Endothelial cell of umbilical vein (primary cell): ENCODE data around the gene BANF2. TPM values are rescaled to one million over a fixed set of nuclear protein-coding genes. Genes with fewer than 3 reads are reported as not detected.

Source experiments
- BruUV-seq: library from RNA; stranded (reverse); fragments of 400-500 nt; replicated peaks from 2 replicates; lab custom pipeline; 2021; lab: Mats Ljungman, UMichigan
- CTCF ChIA-PET: fragments of 300-600, 350-600 bp; sonication (Branson Sonifier 250); formaldehyde crosslinking; loops from one replicate; lab custom pipeline; 2021; ENCODE audit warnings: antibody characterized with exemption, inconsistent platforms; lab: Charles Lee
- POLR2A ChIA-PET: fragments of 300-600, 350-600 bp; sonication (Branson Sonifier 250); formaldehyde crosslinking; loops from one replicate; lab custom pipeline; 2021; ENCODE audit warnings: antibody characterized with exemption, inconsistent platforms; lab: Charles Lee
- DNase-seq: peaks from one replicate; pipeline ENCODE4 v3.0.0-alpha.2; 2011; ENCODE audit warnings: low read depth, low spot score
- FAIRE-seq: peaks from 2 replicates; lab custom pipeline; 2011; peaks lifted over from hg19 to GRCh38; lab: Jason Lieb, UNC
- H2AFZ ChIP-seq: 2 replicates; pipeline ENCODE4 v1.6.0; 2012; ENCODE audit warnings: low read depth, low read length, control low read depth, inconsistent platforms
- H3K27ac ChIP-seq: 2 replicates; pipeline ENCODE4 v1.5.1; 2011; ENCODE audit warnings: low read depth, mild to moderate bottlenecking, control low read depth, low read length, moderate library complexity; ENCODE audit not compliant: insufficient read depth
- H3K27me3 ChIP-seq, 2 experiments: 2 replicates each; pipeline versions ENCODE4 v1.6.0 to v1.6.1; 2011; ENCODE audit warnings: low read length in 2 of 2, mixed read lengths in 1 of 2; ENCODE audit not compliant: control insufficient read depth in 2 of 2, insufficient read depth in 2 of 2
- H3K36me3 ChIP-seq, 2 experiments: 2 replicates in 1 of 2; 3 replicates in 1 of 2; pipeline ENCODE4 v1.5.1; 2011; ENCODE audit warnings: low read length in 2 of 2, mild to moderate bottlenecking in 1 of 2, moderate library complexity in 1 of 2; ENCODE audit not compliant: control insufficient read depth in 2 of 2, insufficient read depth in 2 of 2; ENCODE audit errors: extremely low read depth in 1 of 2
- H3K4me1 ChIP-seq: 3 replicates; pipeline ENCODE4 v1.5.1; 2011; ENCODE audit warnings: mild to moderate bottlenecking, low read length; ENCODE audit not compliant: control insufficient read depth, insufficient read depth; ENCODE audit errors: extremely low read depth
- H3K4me2 ChIP-seq: 2 replicates; pipeline ENCODE4 v1.6.1; 2011; ENCODE audit warnings: low read length, control low read depth, mixed read lengths; ENCODE audit not compliant: insufficient read depth
- H3K4me3 ChIP-seq, 3 experiments: fragments of 200-600 bp in 1 of 3; sonication (generic), shearing (Covaris generic) in 1 of 3; replicated peaks in 1 of 3; 2 replicates each; pipeline ENCODE4 v1.5.1; 2011 to 2016; ENCODE audit warnings: control low read depth in 3 of 3, low read length in 3 of 3, mild to moderate bottlenecking in 2 of 3, inconsistent platforms in 1 of 3, low read depth in 1 of 3, moderate library complexity in 1 of 3; ENCODE audit not compliant: insufficient read depth in 1 of 3
- H3K79me2 ChIP-seq: 2 replicates; pipeline ENCODE4 v1.6.0; 2012; ENCODE audit warnings: low read length, inconsistent platforms; ENCODE audit not compliant: control insufficient read depth, insufficient read depth
- H3K9ac ChIP-seq: replicated peaks from 2 replicates; pipeline ENCODE3; 2011; ENCODE audit warnings: low read length, control low read depth; ENCODE audit not compliant: insufficient read depth; ENCODE audit errors: extremely low read depth
- H3K9me1 ChIP-seq: replicated peaks from 3 replicates; pipeline ENCODE4 v1.6.0; 2011; ENCODE audit warnings: mild to moderate bottlenecking, low read length; ENCODE audit not compliant: control insufficient read depth, insufficient read depth; ENCODE audit errors: extremely low read depth
- H3K9me3 ChIP-seq: replicated peaks from 2 replicates; pipeline ENCODE4 v1.5.1; 2012; ENCODE audit warnings: low read length, inconsistent platforms; ENCODE audit not compliant: control insufficient read depth, insufficient read depth
- H4K20me1 ChIP-seq: replicated peaks from 2 replicates; pipeline ENCODE3; 2011; ENCODE audit warnings: mild to moderate bottlenecking, low read length; ENCODE audit not compliant: control insufficient read depth, insufficient read depth; ENCODE audit errors: extremely low read depth
- CTCF ChIP-seq, 2 donors: IDR thresholded peaks; 1 replicate in 1 of 2; 2 replicates in 1 of 2; pipeline ENCODE4 v1.5.1; 2011; ENCODE audit warnings: low read length in 2 of 2, mild to moderate bottlenecking in 2 of 2, moderate library complexity in 2 of 2, control low read depth in 1 of 2, inconsistent platforms in 1 of 2, low read depth in 1 of 2; ENCODE audit not compliant: insufficient read depth in 1 of 2; ENCODE audit errors: extremely low read depth in 1 of 2
- FOS ChIP-seq: IDR thresholded peaks from 2 replicates; pipeline ENCODE4 v1.6.1; 2011; ENCODE audit warnings: mild to moderate bottlenecking, low read length, moderate library complexity, borderline replicate concordance; ENCODE audit not compliant: insufficient read depth
- GATA2 ChIP-seq: IDR thresholded peaks from 2 replicates; pipeline ENCODE4 v1.7.0; 2011; ENCODE audit warnings: low read depth, mild to moderate bottlenecking, moderate library complexity, mixed read lengths, low read length; ENCODE audit not compliant: insufficient read length, insufficient read depth
- MYC ChIP-seq: IDR thresholded peaks from one replicate; pipeline ENCODE4 v1.6.1; 2011; ENCODE audit warnings: mild to moderate bottlenecking, low read depth, low read length
- POLR2AphosphoS5 ChIP-seq: IDR thresholded peaks from 2 replicates; pipeline ENCODE4 v1.6.1; 2012; ENCODE audit warnings: low read depth, mild to moderate bottlenecking, control low read depth, low read length, moderate library complexity; ENCODE audit not compliant: insufficient read depth
- dilution Hi-C: fragments of 300-500 bp; cut with MboI; formaldehyde crosslinking; loops from one replicate; pipeline ENCODE4 v1.15.0; 2019; ENCODE audit warnings: low sequenced_read_pairs; ENCODE audit not compliant: extremely low pct_ligation_motif_present
- intact Hi-C: fragments of 100-400 bp; cut with micrococcal nuclease; formaldehyde crosslinking; loops from one replicate; pipeline ENCODE4 v1.10.0; 2022
- polyA plus RNA-seq, 4 experiments: library from polyadenylated mRNA; depleted of rRNA in 3 of 4; stranded (reverse) in 3 of 4; unstranded in 1 of 4; fragments of >200 nt; gene quantifications; 2 replicates each; pipeline versions ENCODE4 v1.2.1 to v1.2.3, GENCODE V29; 2011 to 2012; ENCODE audit warnings: missing spikeins in 1 of 4
- total RNA-seq: library from RNA; stranded (reverse); gene quantifications from 2 replicates; pipeline ENCODE4 v1.2.3, GENCODE V29; 2021
- TF ChIP-seq, protein P1 (sequence below): IDR thresholded peaks from 2 replicates; pipeline ENCODE4 v1.6.1; 2011; ENCODE audit not compliant: insufficient read depth, insufficient read length

Gene BANF2
- total and polyA plus RNA-seq, 2 donors (not counting 3 experiments of a cell fraction or from before 2014, with no cell fraction given), result not detected

DNA sequence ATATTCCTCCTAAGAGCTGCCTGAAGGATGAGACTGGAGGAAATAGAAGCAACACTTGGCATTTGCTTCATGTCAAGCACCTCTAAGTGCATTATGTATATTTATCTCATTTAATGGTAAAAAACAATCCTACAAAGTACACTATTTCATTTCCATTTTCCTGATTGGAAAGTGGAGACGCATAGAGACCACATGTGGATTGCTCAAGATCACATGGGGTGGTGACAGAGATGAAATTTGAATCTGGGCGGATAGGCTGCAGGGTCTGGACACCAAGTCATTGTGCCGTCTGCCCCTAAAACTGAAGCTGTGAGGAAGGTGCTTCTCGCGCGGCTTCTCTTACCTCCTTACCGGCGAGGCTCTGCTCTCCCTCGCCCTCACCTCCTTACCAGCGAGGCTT, 30.3 kb downstream of the BANF2 start:
- no TSS peak for BruUV-seq
- CTCF ChIA-PET, result interaction anchor here (0.5 kb wide), 1 partner anchor 22 kb away, joined by 5 read pairs; no protein-coding TSS in a partner anchor

More for the DNA sequence above, 30.3 kb downstream of the BANF2 start:
- H3K9me3 ChIP-seq, result no peaks in the 10 kb centered on the region
- TF ChIP-seq FOS, result no peak
- TF ChIP-seq MYC, result no peak
- no peak for TF ChIP-seq GATA2
- TF ChIP-seq, protein P1, sequence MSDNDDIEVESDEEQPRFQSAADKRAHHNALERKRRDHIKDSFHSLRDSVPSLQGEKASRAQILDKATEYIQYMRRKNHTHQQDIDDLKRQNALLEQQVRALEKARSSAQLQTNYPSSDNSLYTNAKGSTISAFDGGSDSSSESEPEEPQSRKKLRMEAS, result no peak
- TF ChIP-seq CTCF (IDR thresholded peaks at IDR 0.05; ENCODE audit: extremely low read depth in 1 of 2, insufficient read depth in 1 of 2, low read depth in 1 of 2, low read length in 2 of 2), result no peak
- TF ChIP-seq POLR2AphosphoS5, result no peak
- no peak overlapping the region for H3K27ac ChIP-seq
- peaks cover 2 to 4% of the 10 kb centered on the region in 2 experiments for H3K27me3 ChIP-seq
- H3K4me3 ChIP-seq, result no peak overlapping the region
- no peaks in the 10 kb centered on the region for H3K9me1 ChIP-seq
- intact Hi-C loops (no loop called here), dilution Hi-C loops (no loop called here)
- DNase-seq (no peak), FAIRE-seq (no peak)
- H3K4me2 ChIP-seq, result no peak overlapping the region
- no peaks in the 10 kb centered on the region for H3K36me3 ChIP-seq
- H3K9ac ChIP-seq, result no peak overlapping the region
- H3K4me1 ChIP-seq, result peaks cover under 1% of the 10 kb centered on the region
- no peaks in the 10 kb centered on the region for H4K20me1 ChIP-seq
- no peak overlapping the region for H2AFZ ChIP-seq
- POLR2A ChIA-PET, result no interaction called here
- H3K79me2 ChIP-seq, result no peaks in the 10 kb centered on the region
